GM18526 (cell line): Measurements from ENCODE around the gene AP2B1.
A peak's percentile ranks its signal among the peaks of the same experiment; 100 is the strongest.

ENCODE experiments used
- POLR2A ChIP-seq: IDR thresholded peaks from 3 replicates; pipeline ENCODE4 v1.6.1; 2011; ENCODE audit not compliant: insufficient read length; ENCODE audit errors: extremely low read depth

The AP2B1 gene

GRCh38 chr17:35587074-35587961, at the start of gene AP2B1:
TSS of gene AP2B1 (plus strand) at chr17:35587322. CDS start at chr17:35594031, 6,709 bp downstream.
- peak; percentile 67 for TF ChIP-seq POLR2A

- TF ChIP-seq POLR2A: peak; percentile 52
Measured at GRCh38 chr17:35537601-35538141, 49.5 kb upstream of the AP2B1 start, which contains the start of gene SLFN12L. TSS of gene SLFN12L (minus strand) at chr17:35537678. CDS start at chr17:35522364, 15,314 bp downstream.

GRCh38 chr17:35539659-35540026, 47.5 kb upstream of the AP2B1 start:
- no peak for TF ChIP-seq POLR2A

- TF ChIP-seq POLR2A: peak; percentile 30
Measured at GRCh38 chr17:35540589-35541404, 46.3 kb upstream of the AP2B1 start.

GRCh38 chr17:35541434-35541833, 45.7 kb upstream of the AP2B1 start:
- TF ChIP-seq POLR2A: no peak

GRCh38 chr17:35542990-35543389, 44.1 kb upstream of the AP2B1 start:
- no peak for TF ChIP-seq POLR2A

GRCh38 chr17:35543856-35544255, 43.3 kb upstream of the AP2B1 start:
- no peak for TF ChIP-seq POLR2A

GRCh38 chr17:35545150-35545549, 42.0 kb upstream of the AP2B1 start:
- TF ChIP-seq POLR2A: no peak

GRCh38 chr17:35546487-35546886, 40.6 kb upstream of the AP2B1 start:
- TF ChIP-seq POLR2A: no peak

- TF ChIP-seq POLR2A: no peak
Measured at GRCh38 chr17:35548208-35548810, 38.8 kb upstream of the AP2B1 start.

- TF ChIP-seq POLR2A: no peak
Measured at GRCh38 chr17:35548978-35549377, 38.1 kb upstream of the AP2B1 start.

GRCh38 chr17:35553310-35553709, 33.8 kb upstream of the AP2B1 start:
- TF ChIP-seq POLR2A: no peak

- no peak for TF ChIP-seq POLR2A
Measured at GRCh38 chr17:35554668-35555067, 32.5 kb upstream of the AP2B1 start.

- no peak for TF ChIP-seq POLR2A
Measured at GRCh38 chr17:35555691-35556090, 31.4 kb upstream of the AP2B1 start.

- TF ChIP-seq POLR2A: no peak
Measured at GRCh38 chr17:35557353-35557752, 29.8 kb upstream of the AP2B1 start.
